ENCODE measurements around the gene FRMD4B. TPM values are rescaled to one million over a fixed set of nuclear protein-coding genes. Genes with fewer than 3 reads are reported as not detected.

Gene FRMD4B
- total RNA-seq, 1 donor from 2014 or later, result 14.0 TPM

GRCh38 chr3:69408542-69408941 is 22.7 kb upstream of the FRMD4B start:
- DNase-seq, result no peak
- no peak for ATAC-seq
- intact Hi-C loops (cut with micrococcal nuclease), result no loop called here

- DNase-seq (no peak), ATAC-seq (no peak)
- intact Hi-C loops (cut with micrococcal nuclease), result no loop called here
These were observed 22.0 kb upstream of the FRMD4B start for GRCh38 chr3:69407908-69408307.

- ATAC-seq (peak; percentile 58), DNase-seq (no peak)
- intact Hi-C loops (cut with micrococcal nuclease), result no loop called here
These were observed 20.3 kb upstream of the FRMD4B start for GRCh38 chr3:69406163-69406562.

- ATAC-seq, result no peak
- DNase-seq, result no peak
- intact Hi-C loops (cut with micrococcal nuclease), result no loop called here
These were observed 19.2 kb upstream of the FRMD4B start for GRCh38 chr3:69405067-69405466.

GRCh38 chr3:69403454-69403853 is 17.6 kb upstream of the FRMD4B start:
- DNase-seq, result no peak
- intact Hi-C loops (cut with micrococcal nuclease), result no loop called here
- no peak for ATAC-seq

GRCh38 chr3:69400683-69401082 is 14.8 kb upstream of the FRMD4B start:
- DNase-seq, result no peak
- ATAC-seq, result no peak
- intact Hi-C loops (cut with micrococcal nuclease), result no loop called here

- ATAC-seq (no peak), DNase-seq (no peak)
- intact Hi-C loops (cut with micrococcal nuclease), result no loop called here
These were observed 7.0 kb upstream of the FRMD4B start for GRCh38 chr3:69392850-69393249.

- ATAC-seq, result no peak
- DNase-seq, result no peak
- intact Hi-C loops (cut with micrococcal nuclease), result no loop called here
These were observed 6.5 kb upstream of the FRMD4B start for GRCh38 chr3:69392415-69392814.

GRCh38 chr3:69391554-69391953 is 5.7 kb upstream of the FRMD4B start:
- ATAC-seq, result peak; percentile 25
- intact Hi-C loops (cut with micrococcal nuclease), result no loop called here
- DNase-seq, result no peak

- intact Hi-C loops (cut with micrococcal nuclease), result no loop called here
- no peak for ATAC-seq
These were observed 4.9 kb upstream of the FRMD4B start for GRCh38 chr3:69390771-69391170.

GRCh38 chr3:69389520-69390248 is 3.8 kb upstream of the FRMD4B start:
- ATAC-seq, result peak; percentile 7
- intact Hi-C loops (cut with micrococcal nuclease), result no loop called here

More at GRCh38 chr3:69390771-69391170, 4.9 kb upstream of the FRMD4B start:
- DNase-seq, result no peak

GRCh38 chr3:69388241-69388640 is 2.4 kb upstream of the FRMD4B start:
- ATAC-seq, result no peak
- intact Hi-C loops (cut with micrococcal nuclease), result no loop called here
- DNase-seq, result no peak

More at GRCh38 chr3:69389520-69390248, 3.8 kb upstream of the FRMD4B start:
- DNase-seq, result no peak

- intact Hi-C loops (cut with micrococcal nuclease), result no loop called here
- DNase-seq, result no peak
- no peak for ATAC-seq
These were observed 883 bp upstream of the FRMD4B start for GRCh38 chr3:69386556-69387385.

GRCh38 chr3:69385123-69385722 is 665 bp downstream of the FRMD4B start:
- DNase-seq (no peak), ATAC-seq (peak; percentile 43)
- intact Hi-C loops (cut with micrococcal nuclease), result no loop called here

GRCh38 chr3:69384326-69384725 is 1.6 kb downstream of the FRMD4B start:
- ATAC-seq, result peak; percentile 31
- intact Hi-C loops (cut with micrococcal nuclease), result no loop called here

GRCh38 chr3:69379661-69380060 is 6.2 kb downstream of the FRMD4B start:
- intact Hi-C loops (cut with micrococcal nuclease), result no loop called here
- ATAC-seq (no peak), DNase-seq (no peak)

More at GRCh38 chr3:69384326-69384725, 1.6 kb downstream of the FRMD4B start:
- DNase-seq, result no peak

GRCh38 chr3:69378112-69378802 is 7.6 kb downstream of the FRMD4B start:
- DNase-seq, result no peak
- intact Hi-C loops (cut with micrococcal nuclease), result no loop called here
- ATAC-seq, result peak; percentile 63

- intact Hi-C loops (cut with micrococcal nuclease), result no loop called here
- ATAC-seq (no peak), DNase-seq (no peak)
These were observed 8.6 kb downstream of the FRMD4B start for GRCh38 chr3:69377262-69377661.

GRCh38 chr3:69376731-69377130 is 9.2 kb downstream of the FRMD4B start:
- intact Hi-C loops (cut with micrococcal nuclease), result no loop called here
- no peak for DNase-seq
- no peak for ATAC-seq

GRCh38 chr3:69371816-69372215 is 14.1 kb downstream of the FRMD4B start:
- intact Hi-C loops (cut with micrococcal nuclease), result no loop called here
- ATAC-seq (no peak), DNase-seq (no peak)
